OCI-LY7 (cell line): ENCODE measurements around the gene TMEM242. TPM values are rescaled to one million over a fixed set of nuclear protein-coding genes. Genes with fewer than 3 reads are reported as not detected.

Experiments used
- BruUV-seq: library from RNA; stranded (reverse); fragments of 400-500 nt; replicated peaks from 2 replicates; lab custom pipeline; 2021; lab: Mats Ljungman, UMichigan
- CTCF ChIA-PET: fragments of 300-600 bp; sonication (Branson Sonifier 250); formaldehyde crosslinking; loops from one replicate; lab custom pipeline; 2022; ENCODE audit warnings: antibody characterized with exemption; ENCODE audit not compliant: unreplicated experiment; lab: Charles Lee
- POLR2A ChIA-PET: fragments of 300-600 bp; sonication (Branson Sonifier 250); formaldehyde crosslinking; loops from one replicate; lab custom pipeline; 2022; ENCODE audit warnings: antibody characterized with exemption; lab: Charles Lee
- DNase-seq: peaks from one replicate; pipeline ENCODE4 v3.0.0-alpha.2; 2015; ENCODE audit warnings: low spot score
- H2AFZ ChIP-seq: fragments of 200-600 bp; sonication (generic), shearing (Covaris generic); 2 replicates; pipeline ENCODE4 v1.6.1; 2014; ENCODE audit warnings: mild to moderate bottlenecking, antibody characterized with exemption, low read length, moderate library complexity
- H3K27ac ChIP-seq: fragments of 200-600 bp; sonication (generic); 2 replicates; pipeline ENCODE4 v1.5.1; 2014; ENCODE audit warnings: mixed run types, low read depth, mild to moderate bottlenecking, moderate library complexity, low read length, inconsistent platforms; ENCODE audit not compliant: poor library complexity, severe bottlenecking
- H3K36me3 ChIP-seq: fragments of 200-600 bp; sonication (generic); 2 replicates; pipeline ENCODE4 v1.6.1; 2014; ENCODE audit warnings: mild to moderate bottlenecking, antibody characterized with exemption, low read length, moderate library complexity, mixed read lengths; ENCODE audit not compliant: insufficient read depth
- H3K4me1 ChIP-seq: fragments of 200-600 bp; sonication (generic); 2 replicates; pipeline ENCODE4 v1.5.1; 2014; ENCODE audit warnings: mild to moderate bottlenecking, low read length; ENCODE audit not compliant: insufficient read depth, poor library complexity, severe bottlenecking
- H3K4me2 ChIP-seq: fragments of 200-600 bp; sonication (generic); 2 replicates; pipeline ENCODE4 v1.6.1; 2014; ENCODE audit warnings: mild to moderate bottlenecking, low read length
- H3K4me3 ChIP-seq: fragments of 200-600 bp; sonication (generic); 2 replicates; pipeline ENCODE4 v1.5.1; 2014; ENCODE audit warnings: mild to moderate bottlenecking, low read depth, low read length; ENCODE audit not compliant: poor library complexity, severe bottlenecking
- H3K79me2 ChIP-seq: fragments of 200-600 bp; sonication (generic); 2 replicates; pipeline ENCODE4 v1.6.1; 2016; ENCODE audit warnings: low read depth, mild to moderate bottlenecking, low read length, moderate library complexity, mixed read lengths; ENCODE audit not compliant: insufficient read depth
- H3K9me2 ChIP-seq: fragments of 200-600 bp; sonication (generic); 2 replicates; pipeline ENCODE4 v1.6.1; 2016; ENCODE audit warnings: mild to moderate bottlenecking, low read length, mixed read lengths; ENCODE audit not compliant: insufficient read depth
- H3K9me3 ChIP-seq: fragments of 200-600 bp; sonication (generic); 2 replicates; pipeline ENCODE4 v1.6.1; 2014; ENCODE audit warnings: mild to moderate bottlenecking, mixed run types, low read length, mixed read lengths
- H4K20me1 ChIP-seq: fragments of 200-600 bp; sonication (generic); 2 replicates; pipeline ENCODE4 v1.6.1; 2014; ENCODE audit warnings: mild to moderate bottlenecking, antibody characterized with exemption, low read length, moderate library complexity, mixed read lengths; ENCODE audit not compliant: insufficient read depth
- EZH2phosphoT487 ChIP-seq: fragments of 200-600 bp; sonication (generic); IDR thresholded peaks from 2 replicates; pipeline ENCODE4 v1.6.1; 2018; ENCODE audit warnings: low read depth, borderline replicate concordance, mild to moderate bottlenecking, mixed run types, antibody characterized with exemption, low read length, moderate library complexity, mixed read lengths
- intact Hi-C: fragments of 100-400 bp; cut with micrococcal nuclease; formaldehyde crosslinking; loops from one replicate; pipeline ENCODE4 v1.10.0; 2022; ENCODE audit not compliant: unreplicated experiment
- total RNA-seq, 2 experiments: library from RNA; depleted of rRNA in 1 of 2; stranded (reverse); fragments of >200 nt in 1 of 2; shearing (Covaris generic) in 1 of 2; gene quantifications; 2 replicates each; pipeline ENCODE4 v1.2.3, GENCODE V29; 2014 to 2022
- TF ChIP-seq, protein P1 (sequence below): fragments of 200-600 bp; sonication (generic); conservative IDR thresholded peaks from 2 replicates; pipeline ENCODE4 v1.5.1; 2014; ENCODE audit warnings: mild to moderate bottlenecking, antibody characterized with exemption, low read length, moderate library complexity, mixed read lengths

The TMEM242 gene
- total RNA-seq, 2 experiments from 2014 or later = 4.5 to 9.2 TPM

DNA sequence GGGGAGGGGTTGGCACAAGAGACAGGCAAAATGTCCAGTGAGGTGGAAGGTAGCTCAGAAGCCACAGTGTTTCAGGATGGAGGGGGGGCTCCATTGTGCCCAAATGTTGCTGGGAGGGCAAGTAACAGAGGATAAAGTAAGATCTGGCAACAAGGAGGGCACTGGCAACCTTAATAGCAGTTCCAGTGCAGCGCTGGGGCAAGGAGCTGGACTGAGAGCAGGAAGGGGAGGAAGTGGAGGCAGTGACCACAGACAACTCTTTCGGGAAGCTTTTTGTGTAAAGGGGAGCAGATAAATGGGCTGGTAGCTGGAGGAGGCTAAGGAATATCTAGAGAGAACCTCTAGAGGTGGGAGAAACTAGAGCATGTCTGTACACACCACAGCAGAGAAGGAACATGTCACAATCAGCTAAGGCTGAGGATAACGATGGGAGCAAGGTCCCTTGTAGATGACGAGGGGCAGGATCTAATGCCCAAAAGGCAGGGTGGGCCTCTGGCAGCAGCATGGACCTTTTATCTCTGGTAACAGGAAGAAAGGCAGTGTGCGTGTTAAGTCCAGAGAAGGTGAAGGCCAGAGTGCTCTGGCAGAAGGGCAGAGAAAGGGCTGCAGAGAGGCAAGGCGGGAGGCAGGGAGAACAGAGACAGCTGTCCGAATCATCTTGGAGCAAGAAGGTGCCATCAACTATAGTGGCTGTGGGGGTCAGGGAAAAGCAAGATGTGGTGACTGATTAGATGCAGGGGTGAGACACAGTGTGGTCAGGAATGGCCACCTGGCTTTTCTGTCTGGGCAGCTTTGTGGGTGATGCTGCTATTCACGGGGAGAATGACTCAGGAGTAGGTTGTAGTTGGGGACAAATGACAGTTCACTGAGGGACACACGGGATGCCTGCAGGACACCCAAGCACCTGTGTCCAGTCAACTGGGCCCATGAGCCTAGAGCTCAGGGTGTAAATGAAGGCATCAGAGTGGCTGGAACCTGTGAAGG, 17.4 kb downstream of the TMEM242 start:
- no TSS peak for BruUV-seq
- ChIA-PET POLR2A (interaction anchor here (1.1 to 1.2 kb wide), 2 partner anchors 11 to 13 kb away, joined by 3 to 4 read pairs; no protein-coding TSS in a partner anchor), CTCF (no interaction called here)
- DNase-seq = no peak
- Histone ChIP-seq H3K9me2 (no peaks in the 10 kb centered on the region), H2AFZ (no peak overlapping the region), H3K4me3 (no peak overlapping the region), H3K4me2 (no peak overlapping the region), H3K79me2 (no peaks in the 10 kb centered on the region), H4K20me1 (no peaks in the 10 kb centered on the region), H3K36me3 (no peaks in the 10 kb centered on the region), H3K9me3 (no peaks in the 10 kb centered on the region), H3K4me1 (no peaks in the 10 kb centered on the region), H3K27ac (no peak overlapping the region)
- TF ChIP-seq EZH2phosphoT487 = no peak
- TF ChIP-seq, protein P1, sequence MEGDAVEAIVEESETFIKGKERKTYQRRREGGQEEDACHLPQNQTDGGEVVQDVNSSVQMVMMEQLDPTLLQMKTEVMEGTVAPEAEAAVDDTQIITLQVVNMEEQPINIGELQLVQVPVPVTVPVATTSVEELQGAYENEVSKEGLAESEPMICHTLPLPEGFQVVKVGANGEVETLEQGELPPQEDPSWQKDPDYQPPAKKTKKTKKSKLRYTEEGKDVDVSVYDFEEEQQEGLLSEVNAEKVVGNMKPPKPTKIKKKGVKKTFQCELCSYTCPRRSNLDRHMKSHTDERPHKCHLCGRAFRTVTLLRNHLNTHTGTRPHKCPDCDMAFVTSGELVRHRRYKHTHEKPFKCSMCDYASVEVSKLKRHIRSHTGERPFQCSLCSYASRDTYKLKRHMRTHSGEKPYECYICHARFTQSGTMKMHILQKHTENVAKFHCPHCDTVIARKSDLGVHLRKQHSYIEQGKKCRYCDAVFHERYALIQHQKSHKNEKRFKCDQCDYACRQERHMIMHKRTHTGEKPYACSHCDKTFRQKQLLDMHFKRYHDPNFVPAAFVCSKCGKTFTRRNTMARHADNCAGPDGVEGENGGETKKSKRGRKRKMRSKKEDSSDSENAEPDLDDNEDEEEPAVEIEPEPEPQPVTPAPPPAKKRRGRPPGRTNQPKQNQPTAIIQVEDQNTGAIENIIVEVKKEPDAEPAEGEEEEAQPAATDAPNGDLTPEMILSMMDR = no peak
- intact Hi-C loops = no loop called here

DNA sequence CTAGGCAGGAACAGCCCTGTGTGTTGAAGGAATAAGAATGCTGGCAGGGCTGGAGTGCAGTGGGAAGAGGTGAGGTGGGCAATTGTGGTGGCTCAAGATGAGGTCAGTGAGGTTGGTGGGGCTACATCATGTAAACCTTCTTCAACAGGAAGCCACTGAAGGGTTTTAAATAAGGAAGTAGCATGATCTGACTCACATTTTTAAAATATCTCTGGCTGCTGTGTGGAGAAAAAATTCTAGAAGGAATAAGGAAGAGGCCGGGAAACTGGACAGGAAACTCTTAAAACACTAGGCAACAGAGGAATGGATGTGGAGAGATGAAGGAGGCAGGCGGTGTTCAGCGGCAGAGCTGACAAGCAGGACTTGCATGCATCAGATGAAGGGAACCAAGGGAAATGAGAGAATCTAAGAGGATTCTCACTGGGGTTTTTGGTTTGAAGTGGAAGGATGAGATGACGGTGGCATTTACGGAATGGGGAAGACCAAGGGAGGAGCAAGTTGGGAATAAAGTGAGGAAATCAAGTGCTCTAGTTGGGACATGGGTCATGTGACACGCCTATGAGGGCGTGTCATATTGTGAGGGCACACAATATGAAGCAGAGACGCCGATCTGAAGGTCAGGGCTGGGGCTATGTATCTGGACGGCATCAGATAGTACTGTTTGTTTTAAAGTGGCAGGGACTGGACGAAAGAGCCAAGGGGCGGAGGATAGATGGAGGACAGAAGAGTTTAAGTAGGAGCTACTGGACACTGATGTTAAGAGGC, 18.2 kb downstream of the TMEM242 start:
- BruUV-seq = no TSS peak
- H3K4me2 ChIP-seq = no peak overlapping the region
- CTCF ChIA-PET = no interaction called here

More for the DNA sequence above, 18.2 kb downstream of the TMEM242 start:
- H3K4me3 ChIP-seq = no peak overlapping the region
- intact Hi-C loops = no loop called here
- POLR2A ChIA-PET = interaction anchor here (1.2 kb wide), 1 partner anchor 10 kb away, joined by 4 read pairs; no protein-coding TSS in a partner anchor
- no peak for DNase-seq
- no peak overlapping the region for H3K27ac ChIP-seq
- no peaks in the 10 kb centered on the region for H3K9me3 ChIP-seq
- no peaks in the 10 kb centered on the region for H3K9me2 ChIP-seq
- no peaks in the 10 kb centered on the region for H3K79me2 ChIP-seq
- H4K20me1 ChIP-seq = no peaks in the 10 kb centered on the region
- H2AFZ ChIP-seq = no peak overlapping the region
- no peaks in the 10 kb centered on the region for H3K36me3 ChIP-seq
- no peak for TF ChIP-seq EZH2phosphoT487
- TF ChIP-seq, protein P1 = no peak
- H3K4me1 ChIP-seq = no peaks in the 10 kb centered on the region
